Loucy (cell line): ENCODE data around the gene PLXNA2.

ENCODE experiments used
- H2AFZ ChIP-seq: fragments of 200-600 bp; sonication (generic); 2 replicates; pipeline ENCODE4 v1.6.0; 2016; ENCODE audit warnings: antibody characterized with exemption, mild to moderate bottlenecking, low read length, moderate library complexity
- H3F3A ChIP-seq: fragments of 200-600 bp; 2 replicates; pipeline ENCODE4 v1.6.0; 2016; ENCODE audit warnings: antibody characterized with exemption, low read depth, mild to moderate bottlenecking
- H3K27me3 ChIP-seq: fragments of 200-600 bp; sonication (generic); 2 replicates; pipeline ENCODE4 v1.6.1; 2014; ENCODE audit warnings: low read length, mild to moderate bottlenecking; ENCODE audit not compliant: insufficient read depth, poor library complexity, severe bottlenecking
- H3K36me3 ChIP-seq: fragments of 200-600 bp; sonication (generic); 2 replicates; pipeline ENCODE4 v1.6.1; 2016; ENCODE audit warnings: low read length; ENCODE audit not compliant: insufficient read depth
- H3K4me1 ChIP-seq: fragments of 200-600 bp; sonication (generic); 2 replicates; pipeline ENCODE4 v1.5.1; 2014; ENCODE audit warnings: low read length, mild to moderate bottlenecking; ENCODE audit not compliant: insufficient read depth, poor library complexity, severe bottlenecking
- H3K4me2 ChIP-seq: fragments of 200-600 bp; sonication (generic); 2 replicates; pipeline ENCODE4 v1.6.0; 2014; ENCODE audit warnings: antibody characterized with exemption, low read length, low read depth, mild to moderate bottlenecking; ENCODE audit not compliant: poor library complexity, severe bottlenecking
- H3K4me3 ChIP-seq: fragments of 200-600 bp; sonication (generic); 2 replicates; pipeline ENCODE4 v1.5.1; 2014; ENCODE audit warnings: low read length, mild to moderate bottlenecking, mixed read lengths; ENCODE audit not compliant: poor library complexity, severe bottlenecking
- H3K79me2 ChIP-seq: fragments of 200-600 bp; sonication (generic); 2 replicates; pipeline ENCODE4 v1.6.1; 2014; ENCODE audit warnings: low read length; ENCODE audit not compliant: insufficient read depth
- H3K9ac ChIP-seq: fragments of 200-600 bp; sonication (generic); 2 replicates; pipeline ENCODE4 v1.6.0; 2014; ENCODE audit warnings: mild to moderate bottlenecking, low read depth, low read length, moderate library complexity; ENCODE audit not compliant: poor library complexity, severe bottlenecking
- H3K9me2 ChIP-seq: fragments of 200-600 bp; sonication (generic); replicated peaks from 2 replicates; pipeline ENCODE4 v1.6.1; 2016; ENCODE audit warnings: low read depth, low read length, mixed read lengths
- H3K9me3 ChIP-seq: fragments of 200-600 bp; sonication (generic); 2 replicates; pipeline ENCODE4 v1.6.1; 2014; ENCODE audit warnings: mild to moderate bottlenecking, antibody characterized with exemption, low read length, low read depth; ENCODE audit not compliant: insufficient read depth
- H4K20me1 ChIP-seq: fragments of 200-600 bp; sonication (generic); 2 replicates; pipeline ENCODE4 v1.6.0; 2014; ENCODE audit warnings: antibody characterized with exemption, low read length, mild to moderate bottlenecking; ENCODE audit not compliant: insufficient read depth, poor library complexity, severe bottlenecking
- EZH2phosphoT487 ChIP-seq: fragments of 200-600 bp; IDR thresholded peaks from 2 replicates; pipeline ENCODE4 v1.6.1; 2018; ENCODE audit warnings: antibody characterized with exemption, mild to moderate bottlenecking, moderate library complexity, borderline replicate concordance
- TF ChIP-seq, protein P1 (sequence below): fragments of 200-600 bp; sonication (generic); conservative IDR thresholded peaks from 2 replicates; pipeline ENCODE4 v1.5.1; 2014; ENCODE audit warnings: mild to moderate bottlenecking, antibody characterized with exemption, low read length

Gene PLXNA2

DNA sequence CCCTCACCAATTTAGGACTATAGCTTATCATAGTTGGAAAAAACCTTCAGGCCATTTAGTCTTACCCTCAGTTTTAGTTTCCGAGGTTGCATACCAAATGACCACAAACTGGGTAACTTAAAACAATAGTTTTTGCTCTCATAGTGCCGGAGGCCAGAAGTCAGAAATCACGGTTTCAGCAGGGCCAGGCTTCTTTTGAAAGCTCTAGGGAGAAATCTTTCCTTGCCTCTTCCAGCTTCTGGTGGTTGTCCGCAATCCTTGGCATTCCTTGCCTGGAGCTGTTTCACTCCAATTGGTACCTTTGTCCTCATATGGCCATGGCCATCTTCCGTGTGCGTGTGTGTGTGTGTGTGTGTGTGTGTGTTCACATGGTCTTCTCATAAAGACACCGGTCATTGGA is 12.4 kb upstream of the PLXNA2 start:
- Histone ChIP-seq H3K9ac (no peak overlapping the region), H2AFZ (no peak overlapping the region), H3K4me2 (no peak overlapping the region), H4K20me1 (no peaks in the 10 kb centered on the region), H3K79me2 (no peaks in the 10 kb centered on the region), H3K4me1 (no peaks in the 10 kb centered on the region), H3F3A (no peaks in the 10 kb centered on the region), H3K9me2 (no peaks in the 10 kb centered on the region), H3K4me3 (no peak overlapping the region), H3K36me3 (no peaks in the 10 kb centered on the region), H3K27me3 (peaks cover 4% of the 10 kb centered on the region), H3K9me3 (no peaks in the 10 kb centered on the region)
- TF ChIP-seq, protein P1, sequence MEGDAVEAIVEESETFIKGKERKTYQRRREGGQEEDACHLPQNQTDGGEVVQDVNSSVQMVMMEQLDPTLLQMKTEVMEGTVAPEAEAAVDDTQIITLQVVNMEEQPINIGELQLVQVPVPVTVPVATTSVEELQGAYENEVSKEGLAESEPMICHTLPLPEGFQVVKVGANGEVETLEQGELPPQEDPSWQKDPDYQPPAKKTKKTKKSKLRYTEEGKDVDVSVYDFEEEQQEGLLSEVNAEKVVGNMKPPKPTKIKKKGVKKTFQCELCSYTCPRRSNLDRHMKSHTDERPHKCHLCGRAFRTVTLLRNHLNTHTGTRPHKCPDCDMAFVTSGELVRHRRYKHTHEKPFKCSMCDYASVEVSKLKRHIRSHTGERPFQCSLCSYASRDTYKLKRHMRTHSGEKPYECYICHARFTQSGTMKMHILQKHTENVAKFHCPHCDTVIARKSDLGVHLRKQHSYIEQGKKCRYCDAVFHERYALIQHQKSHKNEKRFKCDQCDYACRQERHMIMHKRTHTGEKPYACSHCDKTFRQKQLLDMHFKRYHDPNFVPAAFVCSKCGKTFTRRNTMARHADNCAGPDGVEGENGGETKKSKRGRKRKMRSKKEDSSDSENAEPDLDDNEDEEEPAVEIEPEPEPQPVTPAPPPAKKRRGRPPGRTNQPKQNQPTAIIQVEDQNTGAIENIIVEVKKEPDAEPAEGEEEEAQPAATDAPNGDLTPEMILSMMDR, result no peak
- TF ChIP-seq EZH2phosphoT487, result no peak

DNA sequence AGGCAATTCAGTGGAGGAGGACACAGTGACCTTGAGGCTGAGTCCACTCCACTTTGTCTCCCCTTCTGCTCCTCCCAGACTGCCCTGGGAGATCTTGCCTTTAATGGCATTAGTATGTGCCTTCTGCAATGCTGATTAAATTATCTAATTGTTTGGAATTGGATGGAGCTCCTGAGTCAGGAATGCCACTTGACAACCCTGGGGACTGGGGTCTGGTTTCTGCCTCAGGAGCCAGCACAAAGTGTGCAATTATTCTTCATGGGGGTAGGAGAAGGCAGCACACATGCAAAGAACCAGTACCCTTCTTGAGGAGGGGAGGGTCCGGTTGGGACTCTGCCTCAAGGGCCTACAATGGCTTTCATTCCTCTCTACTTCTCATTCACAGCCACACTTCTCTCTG is 11.9 kb upstream of the PLXNA2 start:
- no peak overlapping the region for H2AFZ ChIP-seq
- H4K20me1 ChIP-seq, result no peaks in the 10 kb centered on the region
- H3K4me2 ChIP-seq, result no peak overlapping the region
- no peaks in the 10 kb centered on the region for H3K9me3 ChIP-seq
- no peaks in the 10 kb centered on the region for H3K27me3 ChIP-seq
- H3K9me2 ChIP-seq, result no peaks in the 10 kb centered on the region
- H3K79me2 ChIP-seq, result no peaks in the 10 kb centered on the region
- TF ChIP-seq, protein P1, result no peak
- TF ChIP-seq EZH2phosphoT487, result no peak
- no peak overlapping the region for H3K4me3 ChIP-seq
- no peaks in the 10 kb centered on the region for H3F3A ChIP-seq
- H3K9ac ChIP-seq, result no peak overlapping the region
- no peaks in the 10 kb centered on the region for H3K4me1 ChIP-seq
- H3K36me3 ChIP-seq, result no peaks in the 10 kb centered on the region

DNA sequence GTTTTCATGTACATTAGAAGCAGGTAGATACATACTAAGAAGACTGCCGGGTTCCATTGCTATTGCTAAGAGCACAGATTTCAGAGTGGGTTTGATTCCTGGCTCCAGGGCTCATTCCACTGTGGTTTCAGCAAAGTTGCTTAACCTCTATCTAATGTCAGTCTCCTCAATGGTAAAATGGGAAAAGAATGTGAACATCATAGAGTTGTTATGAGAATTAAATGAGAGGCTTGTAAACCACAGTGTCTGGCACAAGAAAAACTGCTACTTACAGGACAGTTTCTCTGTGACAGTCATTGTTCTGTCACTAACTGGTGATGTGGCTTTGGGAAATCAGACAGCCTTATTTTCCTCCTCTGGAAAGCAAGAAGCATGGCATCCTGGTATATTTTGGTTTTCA is 10.7 kb upstream of the PLXNA2 start:
- no peak overlapping the region for H3K4me2 ChIP-seq
- H2AFZ ChIP-seq, result no peak overlapping the region
- no peaks in the 10 kb centered on the region for H3K9me2 ChIP-seq
- no peak overlapping the region for H3K4me3 ChIP-seq
- H3K9me3 ChIP-seq, result no peaks in the 10 kb centered on the region
- H4K20me1 ChIP-seq, result no peaks in the 10 kb centered on the region
- H3K9ac ChIP-seq, result no peak overlapping the region
- H3K4me1 ChIP-seq, result no peaks in the 10 kb centered on the region
- H3K79me2 ChIP-seq, result no peaks in the 10 kb centered on the region
- no peaks in the 10 kb centered on the region for H3K27me3 ChIP-seq
- H3K36me3 ChIP-seq, result no peaks in the 10 kb centered on the region
- TF ChIP-seq, protein P1, result no peak
- TF ChIP-seq EZH2phosphoT487, result no peak
- no peaks in the 10 kb centered on the region for H3F3A ChIP-seq
